OCI-LY1 (cell line): ENCODE data around the gene NAT16.

Experiments used
- EZH2 ChIP-seq: fragments of 200-600 bp; sonication (generic), shearing (Covaris generic); IDR thresholded peaks from 2 replicates; pipeline ENCODE4 v1.8.0; 2017; ENCODE audit warnings: borderline replicate concordance, mixed run types, mild to moderate bottlenecking, antibody characterized with exemption, low read length, moderate library complexity, mixed read lengths
- TF ChIP-seq, protein P1 (sequence below): fragments of 200-600 bp; sonication (generic), shearing (Covaris generic); IDR thresholded peaks from 2 replicates; pipeline ENCODE4 v1.5.1; 2017; ENCODE audit warnings: mild to moderate bottlenecking, antibody characterized with exemption, low read length, moderate library complexity, mixed read lengths

DNA sequence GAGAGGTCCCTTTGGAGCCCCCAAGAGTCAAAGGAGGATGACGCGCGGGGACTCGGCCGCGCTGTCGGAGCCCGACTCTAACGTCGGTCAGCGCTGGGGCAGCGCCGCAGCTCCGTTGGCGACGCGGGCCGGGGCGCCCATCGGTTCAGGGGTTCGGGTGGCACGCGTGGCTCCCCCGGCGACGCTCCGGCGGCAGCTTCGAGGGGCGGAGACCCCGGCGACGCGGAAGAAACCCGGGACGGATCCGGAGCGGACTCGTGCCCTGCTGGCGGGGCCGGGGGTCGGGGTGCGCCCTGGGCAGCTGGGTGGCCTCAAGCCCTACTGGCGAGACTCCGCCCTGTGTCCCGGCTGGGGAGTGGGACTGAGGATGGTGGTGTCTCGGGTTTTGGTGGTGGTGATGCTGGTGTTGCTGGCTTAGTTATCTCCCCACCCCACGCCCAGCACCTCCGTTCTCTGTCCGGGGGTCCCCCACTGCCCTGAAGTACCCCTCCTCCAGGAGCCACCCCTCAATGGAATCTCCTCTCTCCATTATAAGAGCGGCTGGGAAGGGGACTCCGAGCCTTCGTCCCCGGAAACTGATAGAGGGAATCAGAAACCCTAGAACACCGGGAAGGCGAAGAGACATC, at the start of gene NAT16:
- TF ChIP-seq, protein P1, sequence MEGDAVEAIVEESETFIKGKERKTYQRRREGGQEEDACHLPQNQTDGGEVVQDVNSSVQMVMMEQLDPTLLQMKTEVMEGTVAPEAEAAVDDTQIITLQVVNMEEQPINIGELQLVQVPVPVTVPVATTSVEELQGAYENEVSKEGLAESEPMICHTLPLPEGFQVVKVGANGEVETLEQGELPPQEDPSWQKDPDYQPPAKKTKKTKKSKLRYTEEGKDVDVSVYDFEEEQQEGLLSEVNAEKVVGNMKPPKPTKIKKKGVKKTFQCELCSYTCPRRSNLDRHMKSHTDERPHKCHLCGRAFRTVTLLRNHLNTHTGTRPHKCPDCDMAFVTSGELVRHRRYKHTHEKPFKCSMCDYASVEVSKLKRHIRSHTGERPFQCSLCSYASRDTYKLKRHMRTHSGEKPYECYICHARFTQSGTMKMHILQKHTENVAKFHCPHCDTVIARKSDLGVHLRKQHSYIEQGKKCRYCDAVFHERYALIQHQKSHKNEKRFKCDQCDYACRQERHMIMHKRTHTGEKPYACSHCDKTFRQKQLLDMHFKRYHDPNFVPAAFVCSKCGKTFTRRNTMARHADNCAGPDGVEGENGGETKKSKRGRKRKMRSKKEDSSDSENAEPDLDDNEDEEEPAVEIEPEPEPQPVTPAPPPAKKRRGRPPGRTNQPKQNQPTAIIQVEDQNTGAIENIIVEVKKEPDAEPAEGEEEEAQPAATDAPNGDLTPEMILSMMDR, result no peak
- TF ChIP-seq EZH2, result no peak
